K562 (cell line): ENCODE results near the gene FMO1. TPM values are rescaled to one million over a fixed set of nuclear protein-coding genes. Genes with fewer than 3 reads are reported as not detected.

Experiments used
- ATAC-seq: fragments of 200-7000 bp; cut with Tn5 transposase; 3 replicates; pipeline ENCODE4 v1.9.1; 2020; ENCODE audit warnings: moderate library complexity
- BruUV-seq: library from RNA; stranded (reverse); fragments of 400-500 nt; replicated peaks from 2 replicates; lab custom pipeline; 2021; lab: Mats Ljungman, UMichigan
- CTCF ChIA-PET: fragments of 300-600 bp; formaldehyde crosslinking; extraction: SDS; loops from one replicate; lab custom pipeline; 2021; ENCODE audit warnings: low intra/inter-chr PET ratio; lab: Yijun Ruan, JAX
- POLR2A ChIA-PET: fragments of 300-600, 350-650 bp; sonication (Branson Sonifier 250); formaldehyde crosslinking; extraction: SDS; loops from one replicate; lab custom pipeline; 2021; ENCODE audit warnings: antibody characterized with exemption, inconsistent platforms; lab: Yijun Ruan, JAX
- DNase-seq, 4 experiments: peaks; one replicate each; pipeline versions ENCODE4 v3.0.0 to v3.0.0-alpha.2; 2011 to 2018; ENCODE audit warnings: low spot score in 3 of 4, mixed read lengths in 3 of 4; ENCODE audit errors: extremely low read depth in 1 of 4
- FAIRE-seq: peaks from 2 replicates; lab custom pipeline; 2011; peaks lifted over from hg19 to GRCh38; lab: Jason Lieb, UNC
- H2AFZ ChIP-seq: 2 replicates; pipeline ENCODE4 v1.6.0; 2011; ENCODE audit warnings: low read depth, low read length, control low read depth, inconsistent platforms
- H3K27ac ChIP-seq: fragments of 200-600 bp; 3 replicates; pipeline ENCODE4 v1.8.0; 2011; ENCODE audit warnings: low read depth, mild to moderate bottlenecking, control low read depth, inconsistent platforms, low read length, moderate library complexity, mixed read lengths; ENCODE audit errors: extremely low read depth
- H3K27me3 ChIP-seq, 2 experiments: fragments of 300-600 bp in 1 of 2; 2 replicates in 1 of 2; 3 replicates in 1 of 2; pipeline versions ENCODE4 v1.6.0 to v1.8.0; 2011; ENCODE audit warnings: inconsistent platforms in 2 of 2, low read length in 2 of 2, mild to moderate bottlenecking in 1 of 2, mixed read lengths in 1 of 2, moderate library complexity in 1 of 2; ENCODE audit not compliant: control insufficient read depth in 2 of 2, insufficient read depth in 2 of 2
- H3K36me3 ChIP-seq: fragments of 300-600 bp; 3 replicates; pipeline ENCODE4 v1.8.0; 2011; ENCODE audit warnings: mild to moderate bottlenecking, low read length, inconsistent platforms; ENCODE audit not compliant: control insufficient read depth, insufficient read depth
- H3K4me1 ChIP-seq, 2 experiments: fragments of 200-600 bp in 1 of 2; replicated peaks in 1 of 2; 2 replicates in 1 of 2; 3 replicates in 1 of 2; pipeline versions ENCODE4 v1.5.1 to v1.8.0; 2011; ENCODE audit warnings: inconsistent platforms in 2 of 2, low read length in 2 of 2, mild to moderate bottlenecking in 1 of 2, mixed read lengths in 1 of 2, moderate library complexity in 1 of 2; ENCODE audit not compliant: control insufficient read depth in 2 of 2, insufficient read depth in 2 of 2
- H3K4me2 ChIP-seq: 2 replicates; pipeline ENCODE4 v1.6.1; 2011; ENCODE audit warnings: low read length, control low read depth, inconsistent platforms, mixed read lengths; ENCODE audit not compliant: insufficient read depth
- H3K4me3 ChIP-seq: fragments of 200-600 bp; sonication (generic), shearing (Covaris generic); 2 replicates; pipeline ENCODE4 v1.5.1; 2016; ENCODE audit warnings: control low read depth, inconsistent platforms
- H3K79me2 ChIP-seq: fragments of 200-600 bp; 3 replicates; pipeline ENCODE4 v1.8.0; 2011; ENCODE audit warnings: low read length, inconsistent platforms; ENCODE audit not compliant: control insufficient read depth, insufficient read depth
- H3K9ac ChIP-seq, 2 experiments: 2 replicates each; pipeline versions ENCODE4 v1.6.0 to v1.6.1; 2011; ENCODE audit warnings: low read depth in 2 of 2, low read length in 2 of 2, control low read depth in 1 of 2, inconsistent platforms in 1 of 2, mild to moderate bottlenecking in 1 of 2, mixed read lengths in 1 of 2; ENCODE audit not compliant: insufficient read depth in 1 of 2
- H3K9me1 ChIP-seq: one replicate; pipeline ENCODE4 v1.6.0; 2011; ENCODE audit warnings: inconsistent platforms, mild to moderate bottlenecking, low read length, moderate library complexity; ENCODE audit not compliant: control insufficient read depth, insufficient read depth
- H3K9me3 ChIP-seq: replicated peaks from 2 replicates; pipeline ENCODE4 v1.5.1; 2011; ENCODE audit warnings: low read depth, low read length, inconsistent platforms; ENCODE audit not compliant: control insufficient read depth, insufficient read depth
- H4K20me1 ChIP-seq: replicated peaks from 2 replicates; pipeline ENCODE4 v1.6.1; 2011; ENCODE audit warnings: low read length, inconsistent platforms, mixed read lengths; ENCODE audit not compliant: control insufficient read depth, insufficient read depth
- CC2D1A ChIP-seq: fragments of 450-650 bp; IDR thresholded peaks from 2 replicates; pipeline ENCODE4 v1.6.1; 2017; ENCODE audit warnings: mild to moderate bottlenecking
- CHD2 ChIP-seq: IDR thresholded peaks from 2 replicates; pipeline ENCODE4 v1.6.1; 2011; ENCODE audit warnings: low read depth, low read length
- FUS ChIP-seq: fragments of 200-400 bp; formaldehyde crosslinking; optimal IDR thresholded peaks from 2 replicates; pipeline ENCODE3; 2017; ENCODE audit warnings: low read depth, low read length
- KDM2B ChIP-seq: fragments of 250-450 bp; sonication (Bioruptor Pico); IDR thresholded peaks from 2 replicates; pipeline ENCODE4 v1.8.0; 2021; ENCODE audit warnings: mild to moderate bottlenecking, moderate library complexity
- MBD2 ChIP-seq: sonication (generic); IDR thresholded peaks from 2 replicates; pipeline ENCODE4 v1.6.1; 2016; ENCODE audit warnings: low read depth, borderline replicate concordance
- NFYB ChIP-seq: IDR thresholded peaks from 2 replicates; pipeline ENCODE4 v1.6.1; 2011; ENCODE audit warnings: mild to moderate bottlenecking, moderate library complexity; ENCODE audit not compliant: insufficient read length; ENCODE audit errors: extremely low read depth
- RCOR1 ChIP-seq, 2 experiments: IDR thresholded peaks; 2 replicates each; pipeline ENCODE4 v1.6.1; 2012; ENCODE audit warnings: low read depth in 2 of 2, low read length in 2 of 2, borderline replicate concordance in 1 of 2, improper control_type of control experiment in 1 of 2
- RNF2 ChIP-seq: sonication (generic); IDR thresholded peaks from 2 replicates; pipeline ENCODE4 v1.6.1; 2016
- SMAD3 ChIP-seq: fragments of 450-650 bp; formaldehyde crosslinking; conservative IDR thresholded peaks from 2 replicates; pipeline ENCODE4 v1.4.0; 2020; ENCODE audit warnings: mild to moderate bottlenecking
- TGIF2 ChIP-seq: sonication (generic); formaldehyde crosslinking; IDR thresholded peaks from 2 replicates; pipeline ENCODE4 v1.8.1; 2022; ENCODE audit warnings: mild to moderate bottlenecking, missing genetic modification reagents, moderate library complexity
- ZNF134 ChIP-seq: fragments of 250-450 bp; sonication (Bioruptor Pico); conservative IDR thresholded peaks from 2 replicates; pipeline ENCODE4 v1.4.0; 2020
- ZNF274 ChIP-seq: IDR thresholded peaks from 2 replicates; pipeline ENCODE4 v1.6.1; 2011; ENCODE audit warnings: low read depth, mild to moderate bottlenecking, low read length, moderate library complexity, borderline replicate concordance
- ZNF324 ChIP-seq: fragments of 250-450 bp; sonication (Bioruptor Pico); IDR thresholded peaks from 2 replicates; pipeline ENCODE4 v1.4.0; 2020; ENCODE audit warnings: mild to moderate bottlenecking
- ZNF79 ChIP-seq: fragments of 250-450 bp; sonication (Bioruptor Pico); IDR thresholded peaks from 2 replicates; pipeline ENCODE4 v1.4.0; 2020; ENCODE audit warnings: low read depth, mild to moderate bottlenecking, moderate library complexity
- WGBS: fragments of 100-300 bp; shearing (Covaris generic); methylation state at CpG from one replicate; pipeline ENCODE4 v1.1.6; 2016; ENCODE audit warnings: low coverage, mixed read lengths; ENCODE audit not compliant: insufficient coverage; ENCODE audit errors: missing lambda C conversion rate; 5-methylcytosine and 5-hydroxymethylcytosine counted together
- in situ Hi-C: fragments of 300-500 bp; cut with MboI; formaldehyde crosslinking; loops from 4 replicates; pipeline ENCODE4 v1.15.0; 2018; ENCODE audit warnings: inconsistent platforms, mixed read lengths
- intact Hi-C: fragments of 100-400 bp; cut with micrococcal nuclease; formaldehyde crosslinking; loops from 2 replicates; pipeline ENCODE4 v1.14.2; 2022
- polyA plus RNA-seq, 8 experiments: library from polyadenylated mRNA; depleted of rRNA in 4 of 8; stranded (reverse) in 5 of 8; unstranded in 3 of 8; fragments of >200 nt; fragmentation: Nextera tagmentation in 2 of 8; fragmentation: Illumina TruSeq in 1 of 8; extraction: Ambion mirVana in 2 of 8; extraction: Trizol in 1 of 8; gene quantifications; 2 replicates each; pipeline versions ENCODE4 v1.2.1 to v1.2.3, GENCODE V29; 2011 to 2014; ENCODE audit warnings: inconsistent platforms in 1 of 8, missing spikeins in 1 of 8
- total RNA-seq, 7 experiments: library from RNA; depleted of rRNA in 6 of 7; stranded (reverse); fragments of >200 nt in 6 of 7; fragmentation: Illumina TruSeq in 2 of 7; extraction: Trizol in 2 of 7; gene quantifications; 2 replicates each; pipeline versions ENCODE4 v1.2.1 to v1.2.3, GENCODE V29; 2011 to 2021; ENCODE audit warnings: low replicate concordance in 1 of 7
- TF ChIP-seq, protein P1 (sequence below): sonication (generic); formaldehyde crosslinking; IDR thresholded peaks from 2 replicates; pipeline ENCODE4 v1.8.1; 2023; ENCODE audit warnings: mild to moderate bottlenecking, missing genetic modification reagents
- TF ChIP-seq, protein P2 (sequence below): fragments of 450-650 bp; IDR thresholded peaks from 2 replicates; pipeline ENCODE4 v1.6.1; 2016
- TF ChIP-seq, protein P3 (sequence below): sonication (generic); formaldehyde crosslinking; IDR thresholded peaks from 2 replicates; pipeline ENCODE4 v1.8.0; 2022; ENCODE audit warnings: mild to moderate bottlenecking, missing genetic modification reagents

The FMO1 gene
- total and polyA plus RNA-seq, 9 of the 15 experiments (the other 6 are each of a cell fraction or from before 2014, with no cell fraction given): not detected

DNA sequence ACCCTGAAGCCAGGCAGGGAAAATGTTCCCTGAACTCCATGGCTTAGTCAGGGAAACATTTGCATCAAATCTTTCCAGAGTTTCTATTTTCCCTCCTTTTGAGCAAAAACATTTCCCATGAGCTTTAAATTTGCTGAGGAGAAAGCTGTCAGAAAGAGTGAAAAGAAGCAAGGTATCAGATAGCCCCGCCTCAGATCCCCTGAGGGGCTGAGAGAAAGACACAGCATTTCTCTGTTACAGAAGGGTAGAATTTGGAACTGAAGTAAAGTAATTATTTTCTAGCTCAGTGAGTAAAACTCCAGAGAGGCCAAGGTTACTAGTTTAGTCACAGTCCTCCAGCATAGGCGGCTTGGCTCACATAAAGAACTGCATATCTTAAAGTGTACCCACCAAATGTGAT lies 10.6 kb downstream of the FMO1 start:
- TF ChIP-seq CHD2 (no peak), FUS (no peak), CC2D1A (no peak), ZNF134 (CRISPR knock-in tag) (no peak), ZNF79 (no peak), ZNF274 (no peak), RNF2 (no peak), ZNF324 (CRISPR knock-in tag) (no peak), SMAD3 (CRISPR knock-in tag) (no peak), MBD2 (no peak), KDM2B (no peak), NFYB (no peak), TGIF2 (CRISPR knock-in tag) (no peak), RCOR1 (IDR thresholded peaks at IDR 0.05; ENCODE audit: borderline replicate concordance in 1 of 2, low read depth in 2 of 2, low read length in 2 of 2) (no peak)
- TF ChIP-seq, protein P1, sequence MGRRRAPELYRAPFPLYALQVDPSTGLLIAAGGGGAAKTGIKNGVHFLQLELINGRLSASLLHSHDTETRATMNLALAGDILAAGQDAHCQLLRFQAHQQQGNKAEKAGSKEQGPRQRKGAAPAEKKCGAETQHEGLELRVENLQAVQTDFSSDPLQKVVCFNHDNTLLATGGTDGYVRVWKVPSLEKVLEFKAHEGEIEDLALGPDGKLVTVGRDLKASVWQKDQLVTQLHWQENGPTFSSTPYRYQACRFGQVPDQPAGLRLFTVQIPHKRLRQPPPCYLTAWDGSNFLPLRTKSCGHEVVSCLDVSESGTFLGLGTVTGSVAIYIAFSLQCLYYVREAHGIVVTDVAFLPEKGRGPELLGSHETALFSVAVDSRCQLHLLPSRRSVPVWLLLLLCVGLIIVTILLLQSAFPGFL (CRISPR knock-in tag): no peak
- TF ChIP-seq, protein P2, sequence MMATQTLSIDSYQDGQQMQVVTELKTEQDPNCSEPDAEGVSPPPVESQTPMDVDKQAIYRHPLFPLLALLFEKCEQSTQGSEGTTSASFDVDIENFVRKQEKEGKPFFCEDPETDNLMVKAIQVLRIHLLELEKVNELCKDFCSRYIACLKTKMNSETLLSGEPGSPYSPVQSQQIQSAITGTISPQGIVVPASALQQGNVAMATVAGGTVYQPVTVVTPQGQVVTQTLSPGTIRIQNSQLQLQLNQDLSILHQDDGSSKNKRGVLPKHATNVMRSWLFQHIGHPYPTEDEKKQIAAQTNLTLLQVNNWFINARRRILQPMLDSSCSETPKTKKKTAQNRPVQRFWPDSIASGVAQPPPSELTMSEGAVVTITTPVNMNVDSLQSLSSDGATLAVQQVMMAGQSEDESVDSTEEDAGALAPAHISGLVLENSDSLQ: no peak
- TF ChIP-seq, protein P3, sequence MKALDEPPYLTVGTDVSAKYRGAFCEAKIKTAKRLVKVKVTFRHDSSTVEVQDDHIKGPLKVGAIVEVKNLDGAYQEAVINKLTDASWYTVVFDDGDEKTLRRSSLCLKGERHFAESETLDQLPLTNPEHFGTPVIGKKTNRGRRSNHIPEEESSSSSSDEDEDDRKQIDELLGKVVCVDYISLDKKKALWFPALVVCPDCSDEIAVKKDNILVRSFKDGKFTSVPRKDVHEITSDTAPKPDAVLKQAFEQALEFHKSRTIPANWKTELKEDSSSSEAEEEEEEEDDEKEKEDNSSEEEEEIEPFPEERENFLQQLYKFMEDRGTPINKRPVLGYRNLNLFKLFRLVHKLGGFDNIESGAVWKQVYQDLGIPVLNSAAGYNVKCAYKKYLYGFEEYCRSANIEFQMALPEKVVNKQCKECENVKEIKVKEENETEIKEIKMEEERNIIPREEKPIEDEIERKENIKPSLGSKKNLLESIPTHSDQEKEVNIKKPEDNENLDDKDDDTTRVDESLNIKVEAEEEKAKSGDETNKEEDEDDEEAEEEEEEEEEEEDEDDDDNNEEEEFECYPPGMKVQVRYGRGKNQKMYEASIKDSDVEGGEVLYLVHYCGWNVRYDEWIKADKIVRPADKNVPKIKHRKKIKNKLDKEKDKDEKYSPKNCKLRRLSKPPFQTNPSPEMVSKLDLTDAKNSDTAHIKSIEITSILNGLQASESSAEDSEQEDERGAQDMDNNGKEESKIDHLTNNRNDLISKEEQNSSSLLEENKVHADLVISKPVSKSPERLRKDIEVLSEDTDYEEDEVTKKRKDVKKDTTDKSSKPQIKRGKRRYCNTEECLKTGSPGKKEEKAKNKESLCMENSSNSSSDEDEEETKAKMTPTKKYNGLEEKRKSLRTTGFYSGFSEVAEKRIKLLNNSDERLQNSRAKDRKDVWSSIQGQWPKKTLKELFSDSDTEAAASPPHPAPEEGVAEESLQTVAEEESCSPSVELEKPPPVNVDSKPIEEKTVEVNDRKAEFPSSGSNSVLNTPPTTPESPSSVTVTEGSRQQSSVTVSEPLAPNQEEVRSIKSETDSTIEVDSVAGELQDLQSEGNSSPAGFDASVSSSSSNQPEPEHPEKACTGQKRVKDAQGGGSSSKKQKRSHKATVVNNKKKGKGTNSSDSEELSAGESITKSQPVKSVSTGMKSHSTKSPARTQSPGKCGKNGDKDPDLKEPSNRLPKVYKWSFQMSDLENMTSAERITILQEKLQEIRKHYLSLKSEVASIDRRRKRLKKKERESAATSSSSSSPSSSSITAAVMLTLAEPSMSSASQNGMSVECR (CRISPR knock-in tag): no peak
- H3K27ac ChIP-seq: no peak overlapping the region
- FAIRE-seq (no peak), DNase-seq (no peak), ATAC-seq (no peak)
- H2AFZ ChIP-seq: no peak overlapping the region
- H3K9me3 ChIP-seq: no peaks in the 10 kb centered on the region
- H3K4me3 ChIP-seq: no peak overlapping the region
- no peaks in the 10 kb centered on the region for H4K20me1 ChIP-seq
- no peaks in the 10 kb centered on the region for H3K79me2 ChIP-seq
- ChIA-PET POLR2A (interaction anchor here (0.6 kb wide), 1 partner anchor 918 kb away, joined by 3 read pairs; no protein-coding TSS in a partner anchor), CTCF (no interaction called here)
- H3K4me1 ChIP-seq: no peaks in the 10 kb centered on the region; a peak in 1 of 5 replicates
- 0% methylated on average over 2 of the region's 2 CpGs for WGBS
- no peaks in the 10 kb centered on the region for H3K9me1 ChIP-seq
- H3K4me2 ChIP-seq: no peak overlapping the region
- H3K27me3 ChIP-seq: peaks cover 0 to 3% of the 10 kb centered on the region in 2 experiments; a peak in 1 of 5 replicates
- BruUV-seq: no TSS peak
- intact Hi-C loops: no loop called here
- H3K36me3 ChIP-seq: no peaks in the 10 kb centered on the region
- in situ Hi-C loops: no loop called here
- H3K9ac ChIP-seq: no peak overlapping the region
